HG02678 (cell line): ENCODE data around the gene TYW3.

ENCODE experiments used
- ATAC-seq: cut with Tn5 transposase; IDR thresholded peaks from one replicate; pipeline ENCODE4 v1.9.1; 2021; ENCODE audit warnings: mild to moderate bottlenecking, moderate library complexity; ENCODE audit not compliant: unreplicated experiment

Gene TYW3

GRCh38 chr1:74785944-74786343, 53.0 kb downstream of the TYW3 start:
- no peak for ATAC-seq

DNA sequence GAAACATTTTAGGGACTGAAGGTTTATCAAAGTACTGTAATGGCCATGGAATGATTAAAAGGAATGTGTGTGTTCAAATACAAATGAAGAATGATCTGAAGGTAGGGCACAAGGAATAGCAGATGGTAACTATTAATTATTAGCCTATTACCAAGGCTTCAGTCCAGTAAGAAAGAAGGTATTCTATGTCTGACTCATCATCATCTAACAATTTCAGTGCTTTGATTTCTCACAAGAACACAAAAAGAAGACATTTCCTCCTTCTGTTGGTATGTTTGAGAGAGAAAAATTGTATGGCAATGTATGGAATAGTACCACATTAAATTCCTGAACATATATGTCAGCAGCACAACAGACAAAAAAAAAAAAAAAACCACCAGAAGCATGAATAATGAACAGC, 57.5 kb downstream of the TYW3 start:
- no peak for ATAC-seq

DNA sequence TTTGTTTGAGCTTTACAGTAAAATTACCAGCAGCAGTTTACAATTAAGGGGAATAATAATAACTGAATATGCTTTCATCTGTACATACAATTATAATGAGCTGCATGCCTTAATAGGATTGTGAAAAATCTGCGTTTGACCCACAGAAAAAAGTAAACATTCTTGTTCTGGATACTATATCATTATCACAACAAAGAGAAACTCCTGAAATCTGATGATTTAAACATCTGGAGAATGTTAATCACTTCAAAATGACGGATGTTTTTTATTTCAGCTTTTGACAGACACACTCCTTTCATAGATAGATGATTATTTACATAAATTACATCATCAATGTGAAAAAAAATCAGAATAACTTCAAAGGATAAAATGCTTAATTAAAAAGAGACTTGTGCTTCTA, 58.5 kb downstream of the TYW3 start:
- no peak for ATAC-seq

GRCh38 chr1:74799119-74799657, 66.2 kb downstream of the TYW3 start:
- ATAC-seq = no peak

DNA sequence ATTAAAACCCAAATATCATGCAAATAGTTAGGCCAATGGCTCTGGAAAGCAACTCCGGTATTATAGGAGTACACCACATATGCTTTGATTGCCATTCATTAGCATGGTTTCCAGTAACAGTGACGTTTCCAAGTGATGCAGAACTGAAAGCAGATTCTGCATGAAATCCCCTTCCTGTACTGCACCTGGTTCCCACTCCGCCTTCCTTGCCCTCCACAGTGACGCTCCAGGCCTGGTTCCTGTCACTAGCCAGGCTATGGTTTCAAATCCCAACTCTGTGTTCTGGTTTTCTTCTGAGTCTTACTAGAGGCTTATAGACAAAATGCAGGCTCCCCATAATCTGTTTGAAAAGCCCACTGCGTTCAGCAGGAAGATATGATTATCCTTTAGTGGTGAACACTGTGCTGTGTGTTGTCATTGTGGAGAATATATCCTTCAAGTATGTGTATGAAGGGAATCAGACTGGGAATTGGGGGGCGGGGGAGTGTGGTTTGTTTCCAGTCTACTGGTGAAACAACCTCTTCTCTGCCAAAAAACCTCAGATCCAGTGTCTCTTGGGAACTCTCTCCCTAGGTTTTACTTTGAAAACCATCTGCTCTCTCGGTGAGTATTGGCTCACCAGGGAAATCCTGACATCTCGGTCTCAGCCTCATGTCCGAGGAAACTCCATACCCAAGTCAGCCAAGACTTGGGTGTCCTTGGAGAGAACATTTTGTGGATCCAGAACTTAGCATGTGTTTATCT, 78.7 kb downstream of the TYW3 start:
- peak; percentile 37 for ATAC-seq

GRCh38 chr1:74812180-74812541, 79.2 kb downstream of the TYW3 start:
- peak; percentile 94 for ATAC-seq
